SU-DHL-6 (cell line): Measurements from ENCODE around the gene KLHDC3.

ENCODE experiments used
- CTCF ChIP-seq: fragments of 200-600 bp; sonication (generic); IDR thresholded peaks from one replicate; pipeline ENCODE4 v1.5.1; 2017; ENCODE audit warnings: antibody characterized with exemption, mild to moderate bottlenecking, low read length, moderate library complexity; ENCODE audit not compliant: insufficient read depth, poor library complexity, severe bottlenecking
- EZH2phosphoT487 ChIP-seq: fragments of 200-600 bp; sonication (generic), shearing (Covaris generic); conservative IDR thresholded peaks from 2 replicates; pipeline ENCODE4 v1.6.1; 2018; ENCODE audit warnings: mild to moderate bottlenecking, antibody characterized with exemption, low read length, moderate library complexity, mixed read lengths

- TF ChIP-seq CTCF (no peak), EZH2phosphoT487 (no peak)
Observed at GRCh38 chr6:43006251-43006650, 7.8 kb upstream of the KLHDC3 start.
